ENCODE measurements around the gene DNAH12.

DNAH12 gene

GRCh38 chr3:57389271-57389670 lies 154.9 kb downstream of the DNAH12 start:
- TF ChIP-seq SNAI2 (CRISPR knock-in tag; IDR thresholded peaks at IDR 0.05), result no peak
- TF ChIP-seq BACH2 (CRISPR knock-in tag; IDR thresholded peaks at IDR 0.05; ENCODE audit: borderline replicate concordance), result no peak
- TF ChIP-seq ESRRG (CRISPR knock-in tag; IDR thresholded peaks at IDR 0.05), result no peak
- ATAC-seq, result no peak

- no peak for ATAC-seq
- TF ChIP-seq SNAI2 (CRISPR knock-in tag; IDR thresholded peaks at IDR 0.05), result no peak
Measured at GRCh38 chr3:57386307-57386706, 157.8 kb downstream of the DNAH12 start.

- TF ChIP-seq ZNF70 (CRISPR knock-in tag; IDR thresholded peaks at IDR 0.05) (no peak), BACH2 (CRISPR knock-in tag; IDR thresholded peaks at IDR 0.05; ENCODE audit: borderline replicate concordance) (no peak), ZFP3 (CRISPR knock-in tag; IDR thresholded peaks at IDR 0.05) (no peak), ZC3H10 (CRISPR knock-in tag; IDR thresholded peaks at IDR 0.05) (no peak), ZNF565 (CRISPR knock-in tag; conservative IDR thresholded peaks at IDR 0.05; ENCODE audit: low read depth) (no peak), TSHZ2 (CRISPR knock-in tag; IDR thresholded peaks at IDR 0.05) (no peak), PPARA (CRISPR knock-in tag; IDR thresholded peaks at IDR 0.05; ENCODE audit: borderline replicate concordance) (no peak), ARNTL (CRISPR knock-in tag; IDR thresholded peaks at IDR 0.05; ENCODE audit: borderline replicate concordance, low read depth) (no peak), GLIS3 (CRISPR knock-in tag; IDR thresholded peaks at IDR 0.05) (no peak), ZNF8 (CRISPR knock-in tag; IDR thresholded peaks at IDR 0.05) (no peak), OSR1 (CRISPR knock-in tag; IDR thresholded peaks at IDR 0.05) (no peak), TOX (CRISPR knock-in tag; IDR thresholded peaks at IDR 0.05; ENCODE audit: borderline replicate concordance) (no peak)
- no peak for ATAC-seq
Measured at GRCh38 chr3:57385498-57385897, 158.6 kb downstream of the DNAH12 start.

GRCh38 chr3:57383838-57384237 lies 160.3 kb downstream of the DNAH12 start:
- TF ChIP-seq PPARA (CRISPR knock-in tag; IDR thresholded peaks at IDR 0.05; ENCODE audit: borderline replicate concordance) (no peak), ZNF565 (CRISPR knock-in tag; conservative IDR thresholded peaks at IDR 0.05; ENCODE audit: low read depth) (no peak), ZNF70 (CRISPR knock-in tag; IDR thresholded peaks at IDR 0.05) (no peak), ARNTL (CRISPR knock-in tag; IDR thresholded peaks at IDR 0.05; ENCODE audit: borderline replicate concordance, low read depth) (no peak), ZFP30 (CRISPR knock-in tag; IDR thresholded peaks at IDR 0.05) (no peak), TOX (CRISPR knock-in tag; IDR thresholded peaks at IDR 0.05; ENCODE audit: borderline replicate concordance) (no peak), ZC3H10 (CRISPR knock-in tag; IDR thresholded peaks at IDR 0.05) (no peak), ESRRG (CRISPR knock-in tag; IDR thresholded peaks at IDR 0.05) (no peak), RARB (CRISPR knock-in tag; IDR thresholded peaks at IDR 0.05) (no peak), POU6F1 (CRISPR knock-in tag; IDR thresholded peaks at IDR 0.05; ENCODE audit: borderline replicate concordance, low read depth) (no peak), ISL1 (CRISPR knock-in tag; IDR thresholded peaks at IDR 0.05) (no peak), ZFP3 (CRISPR knock-in tag; IDR thresholded peaks at IDR 0.05) (no peak), OSR1 (CRISPR knock-in tag; IDR thresholded peaks at IDR 0.05) (no peak), PATZ1 (CRISPR knock-in tag; IDR thresholded peaks at IDR 0.05; ENCODE audit: borderline replicate concordance) (no peak), GLIS3 (CRISPR knock-in tag; IDR thresholded peaks at IDR 0.05) (no peak), TSHZ2 (CRISPR knock-in tag; IDR thresholded peaks at IDR 0.05) (no peak), TCF4 (CRISPR knock-in tag; IDR thresholded peaks at IDR 0.05; ENCODE audit: borderline replicate concordance) (no peak)
- no peak for ATAC-seq
